Measurements from ENCODE around the gene SECISBP2.

- no peak for TF ChIP-seq POLR2AphosphoS5 (IDR thresholded peaks at IDR 0.05; ENCODE audit: low read depth, low read length)
- TF ChIP-seq, protein P1, sequence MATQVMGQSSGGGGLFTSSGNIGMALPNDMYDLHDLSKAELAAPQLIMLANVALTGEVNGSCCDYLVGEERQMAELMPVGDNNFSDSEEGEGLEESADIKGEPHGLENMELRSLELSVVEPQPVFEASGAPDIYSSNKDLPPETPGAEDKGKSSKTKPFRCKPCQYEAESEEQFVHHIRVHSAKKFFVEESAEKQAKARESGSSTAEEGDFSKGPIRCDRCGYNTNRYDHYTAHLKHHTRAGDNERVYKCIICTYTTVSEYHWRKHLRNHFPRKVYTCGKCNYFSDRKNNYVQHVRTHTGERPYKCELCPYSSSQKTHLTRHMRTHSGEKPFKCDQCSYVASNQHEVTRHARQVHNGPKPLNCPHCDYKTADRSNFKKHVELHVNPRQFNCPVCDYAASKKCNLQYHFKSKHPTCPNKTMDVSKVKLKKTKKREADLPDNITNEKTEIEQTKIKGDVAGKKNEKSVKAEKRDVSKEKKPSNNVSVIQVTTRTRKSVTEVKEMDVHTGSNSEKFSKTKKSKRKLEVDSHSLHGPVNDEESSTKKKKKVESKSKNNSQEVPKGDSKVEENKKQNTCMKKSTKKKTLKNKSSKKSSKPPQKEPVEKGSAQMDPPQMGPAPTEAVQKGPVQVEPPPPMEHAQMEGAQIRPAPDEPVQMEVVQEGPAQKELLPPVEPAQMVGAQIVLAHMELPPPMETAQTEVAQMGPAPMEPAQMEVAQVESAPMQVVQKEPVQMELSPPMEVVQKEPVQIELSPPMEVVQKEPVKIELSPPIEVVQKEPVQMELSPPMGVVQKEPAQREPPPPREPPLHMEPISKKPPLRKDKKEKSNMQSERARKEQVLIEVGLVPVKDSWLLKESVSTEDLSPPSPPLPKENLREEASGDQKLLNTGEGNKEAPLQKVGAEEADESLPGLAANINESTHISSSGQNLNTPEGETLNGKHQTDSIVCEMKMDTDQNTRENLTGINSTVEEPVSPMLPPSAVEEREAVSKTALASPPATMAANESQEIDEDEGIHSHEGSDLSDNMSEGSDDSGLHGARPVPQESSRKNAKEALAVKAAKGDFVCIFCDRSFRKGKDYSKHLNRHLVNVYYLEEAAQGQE (IDR thresholded peaks at IDR 0.05; ENCODE audit: insufficient read depth in 1 of 2, low read depth in 2 of 2, low read length in 2 of 2): no peak
- no peak for TF ChIP-seq FOXP2 (optimal IDR thresholded peaks at IDR 0.05; ENCODE audit: borderline replicate concordance, extremely low read depth, extremely low read length, insufficient read depth)
- TF ChIP-seq SIN3A (IDR thresholded peaks at IDR 0.05; ENCODE audit: borderline replicate concordance, insufficient read depth, low read length): no peak
Observed at GRCh38 chr9:89368978-89369377, 50.7 kb downstream of the SECISBP2 start.
